OCI-LY7 (cell line): Measurements from ENCODE around the gene SBF2.

Experiments used
- CTCF ChIP-seq: fragments of 200-600 bp; sonication (generic); conservative IDR thresholded peaks from 2 replicates; pipeline ENCODE4 v1.5.1; 2014; ENCODE audit warnings: mild to moderate bottlenecking, antibody characterized with exemption, low read length, moderate library complexity, mixed read lengths
- EZH2phosphoT487 ChIP-seq: fragments of 200-600 bp; sonication (generic); IDR thresholded peaks from 2 replicates; pipeline ENCODE4 v1.6.1; 2018; ENCODE audit warnings: low read depth, borderline replicate concordance, mild to moderate bottlenecking, mixed run types, antibody characterized with exemption, low read length, moderate library complexity, mixed read lengths

- TF ChIP-seq CTCF (no peak), EZH2phosphoT487 (no peak)
Measured at GRCh38 chr11:10075141-10075540, 218.9 kb downstream of the SBF2 start.
